OCI-LY7 (cell line): ENCODE data around the gene BLOC1S4.

Experiments used
- CTCF ChIP-seq: fragments of 200-600 bp; sonication (generic); conservative IDR thresholded peaks from 2 replicates; pipeline ENCODE4 v1.5.1; 2014; ENCODE audit warnings: mild to moderate bottlenecking, antibody characterized with exemption, low read length, moderate library complexity, mixed read lengths
- EZH2phosphoT487 ChIP-seq: fragments of 200-600 bp; sonication (generic); IDR thresholded peaks from 2 replicates; pipeline ENCODE4 v1.6.1; 2018; ENCODE audit warnings: low read depth, borderline replicate concordance, mild to moderate bottlenecking, mixed run types, antibody characterized with exemption, low read length, moderate library complexity, mixed read lengths

GRCh38 chr4:6696611-6697010, 19.4 kb upstream of the BLOC1S4 start:
- TF ChIP-seq CTCF: no peak
- no peak for TF ChIP-seq EZH2phosphoT487
